ENCODE measurements around the gene PDIA2.

Gene PDIA2

GRCh38 chr16:252366-253337 lies 30.3 kb upstream of the PDIA2 start:
- no peak for ATAC-seq
- no peak for TF ChIP-seq ZFP30 (CRISPR knock-in tag; IDR thresholded peaks at IDR 0.05)
- no peak for TF ChIP-seq RARB (CRISPR knock-in tag; IDR thresholded peaks at IDR 0.05)
- no peak for TF ChIP-seq SNAI2 (CRISPR knock-in tag; IDR thresholded peaks at IDR 0.05)
- no peak for TF ChIP-seq ARNTL (CRISPR knock-in tag; IDR thresholded peaks at IDR 0.05; ENCODE audit: borderline replicate concordance, low read depth)
- TF ChIP-seq GLIS3 (CRISPR knock-in tag; IDR thresholded peaks at IDR 0.05) = no peak
- no peak for TF ChIP-seq ISL1 (CRISPR knock-in tag; IDR thresholded peaks at IDR 0.05)
- no peak for TF ChIP-seq POU6F1 (CRISPR knock-in tag; IDR thresholded peaks at IDR 0.05; ENCODE audit: borderline replicate concordance, low read depth)
- TF ChIP-seq ESRRG (CRISPR knock-in tag; IDR thresholded peaks at IDR 0.05) = no peak
- no peak for TF ChIP-seq PATZ1 (CRISPR knock-in tag; IDR thresholded peaks at IDR 0.05; ENCODE audit: borderline replicate concordance)
- no peak for TF ChIP-seq CSRNP3 (CRISPR knock-in tag; IDR thresholded peaks at IDR 0.05)
- TF ChIP-seq ZNF8 (CRISPR knock-in tag; IDR thresholded peaks at IDR 0.05) = no peak

DNA sequence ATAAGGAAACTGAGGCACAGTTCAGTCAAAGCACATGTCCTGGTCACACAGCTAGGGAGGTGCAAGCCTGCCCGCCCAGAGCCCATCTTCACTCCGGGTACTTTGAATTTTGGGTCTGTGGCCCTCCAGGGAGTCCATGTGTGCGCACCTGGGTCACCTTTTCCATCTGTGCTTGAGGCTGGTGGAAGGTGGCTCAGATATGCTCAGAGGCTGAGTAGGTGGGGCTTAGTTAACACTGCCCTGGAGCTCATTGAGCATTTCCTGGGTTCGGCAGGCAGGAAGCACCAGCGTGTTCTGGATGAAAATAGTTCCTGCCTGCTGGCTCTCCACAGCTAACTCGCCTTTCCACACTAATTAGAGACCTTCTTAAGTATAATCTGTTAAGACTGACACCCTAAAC lies 29.1 kb upstream of the PDIA2 start:
- no peak for ATAC-seq
- TF ChIP-seq RARB (CRISPR knock-in tag; IDR thresholded peaks at IDR 0.05) = no peak
- no peak for TF ChIP-seq POU6F1 (CRISPR knock-in tag; IDR thresholded peaks at IDR 0.05; ENCODE audit: borderline replicate concordance, low read depth)
- no peak for TF ChIP-seq ZNF70 (CRISPR knock-in tag; IDR thresholded peaks at IDR 0.05)

GRCh38 chr16:254461-254860 lies 28.5 kb upstream of the PDIA2 start:
- TF ChIP-seq ZFP3 (CRISPR knock-in tag; IDR thresholded peaks at IDR 0.05) (no peak), TOX (CRISPR knock-in tag; IDR thresholded peaks at IDR 0.05; ENCODE audit: borderline replicate concordance) (no peak), ZC3H10 (CRISPR knock-in tag; IDR thresholded peaks at IDR 0.05) (no peak), GLIS3 (CRISPR knock-in tag; IDR thresholded peaks at IDR 0.05) (no peak), BACH2 (CRISPR knock-in tag; IDR thresholded peaks at IDR 0.05; ENCODE audit: borderline replicate concordance) (no peak), CSDC2 (CRISPR knock-in tag; IDR thresholded peaks at IDR 0.05) (no peak), ARNTL (CRISPR knock-in tag; IDR thresholded peaks at IDR 0.05; ENCODE audit: borderline replicate concordance, low read depth) (no peak), ZNF8 (CRISPR knock-in tag; IDR thresholded peaks at IDR 0.05) (no peak), ZNF565 (CRISPR knock-in tag; conservative IDR thresholded peaks at IDR 0.05; ENCODE audit: low read depth) (no peak), OSR1 (CRISPR knock-in tag; IDR thresholded peaks at IDR 0.05) (no peak), TCF4 (CRISPR knock-in tag; IDR thresholded peaks at IDR 0.05; ENCODE audit: borderline replicate concordance) (no peak), POU6F1 (CRISPR knock-in tag; IDR thresholded peaks at IDR 0.05; ENCODE audit: borderline replicate concordance, low read depth) (no peak), TSHZ2 (CRISPR knock-in tag; IDR thresholded peaks at IDR 0.05) (no peak), ISL1 (CRISPR knock-in tag; IDR thresholded peaks at IDR 0.05) (no peak), PATZ1 (CRISPR knock-in tag; IDR thresholded peaks at IDR 0.05; ENCODE audit: borderline replicate concordance) (no peak), ESRRG (CRISPR knock-in tag; IDR thresholded peaks at IDR 0.05) (no peak), CSRNP3 (CRISPR knock-in tag; IDR thresholded peaks at IDR 0.05) (no peak)
- no peak for ATAC-seq

Measured in SK-N-SH treated with all-trans-retinoic acid at 6 μM for 48 hours (cell line).